HepG2 (cell line): Measurements from ENCODE around the gene ORM1. TPM values are rescaled to one million over a fixed set of nuclear protein-coding genes. Genes with fewer than 3 reads are reported as not detected.

Experiments
- ATAC-seq: fragments of 200-7000 bp; cut with Tn5 transposase; 3 replicates; pipeline ENCODE4 v1.9.1; 2020; ENCODE audit warnings: mild to moderate bottlenecking, moderate library complexity
- BruUV-seq: library from RNA; stranded (reverse); fragments of 400-500 nt; replicated peaks from 2 replicates; lab custom pipeline; 2021; lab: Mats Ljungman, UMichigan
- CTCF ChIA-PET: fragments of 300-600 bp; formaldehyde crosslinking; extraction: SDS; loops from one replicate; lab custom pipeline; 2021; ENCODE audit warnings: low total read pairs, inconsistent platforms, low intra/inter-chr PET ratio; lab: Yijun Ruan, JAX
- POLR2A ChIA-PET: fragments of 350-600 bp; sonication (Branson Sonifier 250); formaldehyde crosslinking; loops from one replicate; lab custom pipeline; 2020; ENCODE audit warnings: antibody characterized with exemption, inconsistent platforms; lab: Yijun Ruan, JAX
- DNase-seq: peaks from one replicate; pipeline ENCODE4 v3.0.0-alpha.2; 2015; ENCODE audit warnings: low spot score
- FAIRE-seq: peaks from 3 replicates; lab custom pipeline; 2011; peaks lifted over from hg19 to GRCh38; lab: Jason Lieb, UNC
- H2AFZ ChIP-seq: one replicate; pipeline ENCODE4 v1.6.1; 2011; ENCODE audit warnings: low read length, inconsistent platforms
- H3K27ac ChIP-seq: fragments of 300-600 bp; 3 replicates; pipeline ENCODE4 v1.8.0; 2011; ENCODE audit warnings: mixed run types, mild to moderate bottlenecking, mixed read lengths, low read length, inconsistent platforms; ENCODE audit not compliant: insufficient read depth; ENCODE audit errors: extremely low read length
- H3K27me3 ChIP-seq, 2 experiments: fragments of 200-600 bp in 1 of 2; 2 replicates in 1 of 2; 3 replicates in 1 of 2; pipeline versions ENCODE4 v1.6.0 to v1.8.0; 2011; ENCODE audit warnings: low read length in 2 of 2, mild to moderate bottlenecking in 2 of 2, moderate library complexity in 2 of 2, inconsistent platforms in 1 of 2; ENCODE audit not compliant: insufficient read depth in 2 of 2, control insufficient read depth in 1 of 2
- H3K36me3 ChIP-seq, 2 experiments: fragments of 200-600 bp in 1 of 2; replicated peaks in 1 of 2; 2 replicates in 1 of 2; 3 replicates in 1 of 2; pipeline versions ENCODE4 v1.5.1 to v1.8.0; 2011; ENCODE audit warnings: low read length in 2 of 2, inconsistent platforms in 1 of 2; ENCODE audit not compliant: insufficient read depth in 2 of 2, control insufficient read depth in 1 of 2
- H3K4me1 ChIP-seq: 2 replicates; pipeline ENCODE4 v1.5.1; 2012; ENCODE audit warnings: low read length, inconsistent platforms; ENCODE audit not compliant: insufficient read depth
- H3K4me2 ChIP-seq: 2 replicates; pipeline ENCODE4 v1.6.0; 2011; ENCODE audit warnings: low read depth, low read length, inconsistent platforms
- H3K4me3 ChIP-seq, 3 experiments: fragments of 200-600 bp in 1 of 3; sonication (generic), shearing (Covaris generic) in 1 of 3; replicated peaks in 1 of 3; 2 replicates each; pipeline ENCODE4 v1.5.1; 2011 to 2016; ENCODE audit warnings: low read length in 3 of 3, inconsistent platforms in 2 of 3, low read depth in 2 of 3, mild to moderate bottlenecking in 2 of 3, control low read depth in 1 of 3, mixed read lengths in 1 of 3; ENCODE audit not compliant: insufficient read depth in 1 of 3
- H3K79me2 ChIP-seq: one replicate; pipeline ENCODE4 v1.6.1; 2011; ENCODE audit warnings: low read length, inconsistent platforms; ENCODE audit not compliant: insufficient read depth
- H3K9ac ChIP-seq: 2 replicates; pipeline ENCODE4 v1.6.0; 2011; ENCODE audit warnings: mild to moderate bottlenecking, low read depth, low read length, inconsistent platforms; ENCODE audit not compliant: insufficient read depth
- H3K9me3 ChIP-seq: 2 replicates; pipeline ENCODE4 v1.5.1; 2012; ENCODE audit warnings: mild to moderate bottlenecking, low read length
- H4K20me1 ChIP-seq: 2 replicates; pipeline ENCODE4 v1.6.0; 2011; ENCODE audit warnings: inconsistent platforms, mild to moderate bottlenecking, low read length, moderate library complexity; ENCODE audit not compliant: insufficient read depth
- ARNT2 ChIP-seq: sonication (generic); formaldehyde crosslinking; IDR thresholded peaks from 2 replicates; pipeline ENCODE4 v1.8.0; 2022; ENCODE audit warnings: mild to moderate bottlenecking, low read depth, missing genetic modification reagents, moderate library complexity
- ATAD3A ChIP-seq: sonication (generic); formaldehyde crosslinking; IDR thresholded peaks from 2 replicates; pipeline ENCODE4 v1.4.0; 2020; ENCODE audit warnings: missing genetic modification reagents
- ATRX ChIP-seq: sonication (generic); formaldehyde crosslinking; IDR thresholded peaks from 2 replicates; pipeline ENCODE4 v1.4.0; 2020; ENCODE audit warnings: missing genetic modification reagents, borderline replicate concordance
- ZBTB21 ChIP-seq: sonication (generic); formaldehyde crosslinking; IDR thresholded peaks from 2 replicates; pipeline ENCODE4 v1.4.0; 2020; ENCODE audit warnings: missing genetic modification reagents
- ZNF629 ChIP-seq: sonication (generic); formaldehyde crosslinking; conservative IDR thresholded peaks from 2 replicates; pipeline ENCODE4 v1.5.0; 2020; ENCODE audit warnings: missing genetic modification reagents
- ZNF768 ChIP-seq: sonication (generic); formaldehyde crosslinking; IDR thresholded peaks from 2 replicates; pipeline ENCODE4 v1.4.0; 2020; ENCODE audit warnings: missing genetic modification reagents
- WGBS: methylation state at CpG from one replicate; pipeline ENCODE4 v1.1.6; 2017; ENCODE audit warnings: low lambda C conversion rate; 5-methylcytosine and 5-hydroxymethylcytosine counted together
- in situ Hi-C: cut with HindIII; loops from 2 replicates; pipeline ENCODE4 v1.10.0; 2017; ENCODE audit warnings: low pct_unique_long_range_greater_than_20kb; ENCODE audit not compliant: extremely low pct_ligation_motif_present
- intact Hi-C: fragments of 100-400 bp; cut with micrococcal nuclease; formaldehyde crosslinking; loops from one replicate; pipeline ENCODE4 v1.10.0; 2022; ENCODE audit not compliant: unreplicated experiment
- polyA plus RNA-seq, 8 experiments: library from polyadenylated mRNA; depleted of rRNA in 3 of 8; stranded (reverse) in 7 of 8; unstranded in 1 of 8; fragments of >200 nt; fragmentation: Illumina TruSeq in 4 of 8; extraction: Trizol in 4 of 8; gene quantifications; 2 replicates each; pipeline versions ENCODE4 v1.2.1 to v1.2.3, GENCODE V29; 2011 to 2016; ENCODE audit warnings: low read depth in 4 of 8, missing spikeins in 1 of 8, mixed read lengths in 1 of 8; ENCODE audit not compliant: insufficient read depth in 1 of 8
- total RNA-seq, 5 experiments: library from RNA; depleted of rRNA; stranded (reverse); fragments of >200 nt; fragmentation: Illumina TruSeq; extraction: Trizol; gene quantifications; 2 replicates each; pipeline ENCODE4 v1.2.3, GENCODE V29; 2016; ENCODE audit warnings: low read depth in 1 of 5
- TF ChIP-seq, protein P1 (sequence below): sonication (generic); formaldehyde crosslinking; IDR thresholded peaks from 2 replicates; pipeline ENCODE4 v1.4.0; 2020; ENCODE audit warnings: missing genetic modification reagents

Gene ORM1
- total and polyA plus RNA-seq, 2 of the 13 experiments (the other 11 are each of a cell fraction or from before 2014, with no cell fraction given): 699 to 1,180 TPM

DNA sequence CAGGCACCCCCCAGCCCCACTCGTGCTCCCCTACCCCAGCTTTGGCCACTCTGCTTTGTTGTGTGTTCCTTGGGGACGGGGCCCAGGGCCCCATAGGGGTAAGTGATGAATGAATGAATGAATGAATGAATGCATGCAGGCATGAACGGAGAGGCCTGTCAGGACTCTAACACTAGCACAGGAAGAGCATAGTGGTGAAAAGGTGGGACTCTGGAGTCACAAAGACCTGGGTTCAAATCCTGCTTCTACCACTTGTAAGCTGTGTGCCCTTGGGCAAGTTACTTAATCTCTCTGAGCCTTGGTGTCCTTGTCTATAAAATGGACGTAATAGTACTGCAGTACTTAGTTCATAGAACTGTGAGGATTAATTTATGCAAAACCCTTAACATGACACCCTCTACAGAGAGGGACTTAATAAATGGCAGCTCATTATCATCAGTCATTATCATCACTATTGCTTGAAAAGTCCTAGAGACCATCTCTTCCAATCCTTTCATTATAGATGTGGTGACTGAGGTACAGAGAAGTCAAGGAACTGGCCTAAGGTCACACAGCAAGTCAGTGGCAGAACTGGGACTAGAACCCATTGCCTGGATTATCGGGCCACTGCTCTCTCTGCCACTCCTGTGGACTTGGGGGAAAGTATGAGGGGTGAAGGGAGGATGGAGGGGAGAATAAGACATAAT is 20.0 kb downstream of the ORM1 start:
- no TSS peak for BruUV-seq
- no peak for FAIRE-seq
- CTCF ChIA-PET: no interaction called here

More for the DNA sequence above, 20.0 kb downstream of the ORM1 start:
- WGBS: 96% methylated on average over 5 of the region's 5 CpGs
- H4K20me1 ChIP-seq: no peaks in the 10 kb centered on the region
- H3K79me2 ChIP-seq: no peaks in the 10 kb centered on the region
- no peak overlapping the region for H2AFZ ChIP-seq
- no peak for ATAC-seq
- H3K27me3 ChIP-seq: no peaks in the 10 kb centered on the region
- H3K9me3 ChIP-seq: no peaks in the 10 kb centered on the region
- intact Hi-C loops (no loop called here), in situ Hi-C loops (no loop called here)
- H3K4me3 ChIP-seq: no peak overlapping the region
- no peaks in the 10 kb centered on the region for H3K4me1 ChIP-seq
- H3K27ac ChIP-seq: no peak overlapping the region
- no peak overlapping the region for H3K9ac ChIP-seq
- no peak overlapping the region for H3K4me2 ChIP-seq
- 0 out of 2 replicates have a peak, but pooled peaks have one; percentile 7 for TF ChIP-seq ZNF629 (CRISPR knock-in tag)
- TF ChIP-seq ZNF768 (CRISPR knock-in tag): peak; percentile 35; the same call in 1 of the 2 replicates
- TF ChIP-seq, protein P1, sequence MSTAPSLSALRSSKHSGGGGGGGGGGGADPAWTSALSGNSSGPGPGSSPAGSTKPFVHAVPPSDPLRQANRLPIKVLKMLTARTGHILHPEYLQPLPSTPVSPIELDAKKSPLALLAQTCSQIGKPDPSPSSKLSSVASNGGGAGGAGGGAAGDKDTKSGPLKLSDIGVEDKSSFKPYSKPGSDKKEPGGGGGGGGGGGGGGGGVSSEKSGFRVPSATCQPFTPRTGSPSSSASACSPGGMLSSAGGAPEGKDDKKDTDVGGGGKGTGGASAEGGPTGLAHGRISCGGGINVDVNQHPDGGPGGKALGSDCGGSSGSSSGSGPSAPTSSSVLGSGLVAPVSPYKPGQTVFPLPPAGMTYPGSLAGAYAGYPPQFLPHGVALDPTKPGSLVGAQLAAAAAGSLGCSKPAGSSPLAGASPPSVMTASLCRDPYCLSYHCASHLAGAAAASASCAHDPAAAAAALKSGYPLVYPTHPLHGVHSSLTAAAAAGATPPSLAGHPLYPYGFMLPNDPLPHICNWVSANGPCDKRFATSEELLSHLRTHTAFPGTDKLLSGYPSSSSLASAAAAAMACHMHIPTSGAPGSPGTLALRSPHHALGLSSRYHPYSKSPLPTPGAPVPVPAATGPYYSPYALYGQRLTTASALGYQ: no peak
- no peak for TF ChIP-seq ATAD3A (CRISPR knock-in tag)
- no peak for TF ChIP-seq ARNT2
- TF ChIP-seq ATRX: no peak
- TF ChIP-seq ZBTB21 (CRISPR knock-in tag): no peak
- POLR2A ChIA-PET: no interaction called here
- H3K36me3 ChIP-seq: peaks cover 10 to 19% of the 10 kb centered on the region in 2 experiments; a peak in 2 of 5 replicates
- no peak for DNase-seq
